H1 (cell line): Measurements from ENCODE around the gene GRK7. TPM values are rescaled to one million over a fixed set of nuclear protein-coding genes. Genes with fewer than 3 reads are reported as not detected.

ENCODE experiments used
- CTCF ChIA-PET: fragments of 300-600 bp; sonication (Branson Sonifier 250); formaldehyde crosslinking; loops from one replicate; lab custom pipeline; 2021; ENCODE audit not compliant: partially characterized antibody; lab: Charles Lee
- POLR2A ChIA-PET: fragments of 300-600 bp; sonication (Branson Sonifier 250); formaldehyde crosslinking; loops from one replicate; lab custom pipeline; 2021; ENCODE audit warnings: inconsistent platforms; ENCODE audit not compliant: partially characterized antibody; lab: Charles Lee
- DNase-seq, 2 experiments: peaks; one replicate each; pipeline versions ENCODE4 v3.0.0 to v3.0.0-alpha.2; 2010 to 2022; ENCODE audit warnings: low spot score in 2 of 2, low read depth in 1 of 2, mixed read lengths in 1 of 2
- FAIRE-seq: peaks from 2 replicates; lab custom pipeline; 2011; peaks lifted over from hg19 to GRCh38; lab: Jason Lieb, UNC
- H2AFZ ChIP-seq: 2 replicates; pipeline ENCODE4 v1.8.1; 2012; ENCODE audit warnings: low read length, inconsistent platforms
- H2AK5ac ChIP-seq: 2 replicates; pipeline ENCODE4 v1.6.1; 2013; ENCODE audit warnings: low read depth, low read length
- H2BK120ac ChIP-seq: replicated peaks from 2 replicates; pipeline ENCODE3; 2013; ENCODE audit warnings: low read depth, low read length, inconsistent platforms
- H2BK12ac ChIP-seq: 2 replicates; pipeline ENCODE4 v1.6.1; 2013; ENCODE audit warnings: low read depth, low read length
- H2BK15ac ChIP-seq: 2 replicates; pipeline ENCODE4 v1.6.1; 2013; ENCODE audit warnings: low read length
- H2BK20ac ChIP-seq: 2 replicates; pipeline ENCODE4 v1.6.1; 2013; ENCODE audit warnings: low read length
- H2BK5ac ChIP-seq: 2 replicates; pipeline ENCODE4 v1.6.1; 2013; ENCODE audit warnings: low read depth, low read length
- H3K14ac ChIP-seq: 2 replicates; pipeline ENCODE4 v1.6.1; 2013; ENCODE audit warnings: inconsistent platforms; ENCODE audit not compliant: insufficient read length
- H3K18ac ChIP-seq: 2 replicates; pipeline ENCODE4 v1.6.1; 2013; ENCODE audit warnings: low read length; ENCODE audit errors: extremely low read depth
- H3K23ac ChIP-seq: 2 replicates; pipeline ENCODE4 v1.6.1; 2013; ENCODE audit warnings: inconsistent platforms; ENCODE audit not compliant: insufficient read length
- H3K23me2 ChIP-seq: 2 replicates; pipeline ENCODE4 v1.6.1; 2013; ENCODE audit warnings: low read depth, low read length
- H3K27ac ChIP-seq: 2 replicates; pipeline ENCODE4 v1.6.1; 2011; ENCODE audit warnings: low read depth, low read length, inconsistent platforms
- H3K27me3 ChIP-seq, 4 experiments: replicated peaks in 1 of 4; 1 replicate in 1 of 4; 2 replicates in 3 of 4; pipeline versions ENCODE4 v1.6.1 to v1.8.1; 2011 to 2013; ENCODE audit warnings: low read length in 3 of 4, mild to moderate bottlenecking in 3 of 4, inconsistent platforms in 2 of 4, mixed read lengths in 2 of 4, moderate library complexity in 1 of 4; ENCODE audit not compliant: control insufficient read depth in 3 of 4, insufficient read depth in 3 of 4; ENCODE audit errors: extremely low read depth in 1 of 4
- H3K36me3 ChIP-seq, 4 experiments: 2 replicates each; pipeline versions ENCODE4 v1.6.1 to v1.8.1; 2011 to 2013; ENCODE audit warnings: mild to moderate bottlenecking in 4 of 4, low read length in 3 of 4, moderate library complexity in 2 of 4, control low read depth in 1 of 4, inconsistent platforms in 1 of 4; ENCODE audit not compliant: insufficient read depth in 4 of 4, control insufficient read depth in 2 of 4
- H3K4ac ChIP-seq: replicated peaks from 2 replicates; pipeline ENCODE3; 2013; ENCODE audit warnings: low read length, low read depth, mixed read lengths, inconsistent platforms; ENCODE audit not compliant: insufficient read length
- H3K4me1 ChIP-seq, 4 experiments: replicated peaks in 1 of 4; 1 replicate in 1 of 4; 2 replicates in 3 of 4; pipeline versions ENCODE4 v1.6.1 to v1.8.1; 2011 to 2013; ENCODE audit warnings: low read length in 3 of 4, inconsistent platforms in 2 of 4, mixed read lengths in 1 of 4; ENCODE audit not compliant: insufficient read depth in 4 of 4, control insufficient read depth in 3 of 4
- H3K4me2 ChIP-seq, 2 experiments: 2 replicates each; pipeline versions ENCODE4 v1.6.1 to v1.8.1; 2011 to 2013; ENCODE audit warnings: low read depth in 2 of 2, low read length in 2 of 2, control low read depth in 1 of 2, inconsistent platforms in 1 of 2, mild to moderate bottlenecking in 1 of 2; ENCODE audit not compliant: insufficient read depth in 1 of 2
- H3K4me3 ChIP-seq, 4 experiments: fragments of 200-600, 300-600 bp in 1 of 4; sonication (generic), shearing (Covaris generic), sonication (Bioruptor Twin) in 1 of 4; 2 replicates each; pipeline versions ENCODE4 v1.5.1 to v1.8.1; 2011 to 2016; ENCODE audit warnings: low read length in 4 of 4, low read depth in 3 of 4, control low read depth in 2 of 4, inconsistent platforms in 2 of 4, mild to moderate bottlenecking in 2 of 4, mixed read lengths in 1 of 4, moderate library complexity in 1 of 4; ENCODE audit not compliant: insufficient read depth in 2 of 4; ENCODE audit errors: extremely low read depth in 1 of 4
- H3K56ac ChIP-seq: replicated peaks from 2 replicates; pipeline ENCODE3; 2013; ENCODE audit warnings: low read depth, mild to moderate bottlenecking, mixed read lengths, low read length, inconsistent platforms; ENCODE audit not compliant: insufficient read length
- H3K79me1 ChIP-seq: 2 replicates; pipeline ENCODE4 v1.6.1; 2013; ENCODE audit warnings: low read depth, low read length, control low read depth
- H3K79me2 ChIP-seq, 2 experiments: 2 replicates each; pipeline versions ENCODE4 v1.6.1 to v1.8.1; 2012 to 2013; ENCODE audit warnings: low read length in 2 of 2, mild to moderate bottlenecking in 2 of 2, inconsistent platforms in 1 of 2; ENCODE audit not compliant: insufficient read depth in 2 of 2, control insufficient read depth in 1 of 2
- H3K9ac ChIP-seq, 4 experiments: replicated peaks in 1 of 4; 1 replicate in 1 of 4; 2 replicates in 3 of 4; pipeline versions ENCODE4 v1.6.1 to v1.8.1; 2011 to 2013; ENCODE audit warnings: low read depth in 3 of 4, low read length in 3 of 4, control low read depth in 2 of 4, mild to moderate bottlenecking in 2 of 4, moderate library complexity in 2 of 4, inconsistent platforms in 1 of 4; ENCODE audit errors: extremely low read depth in 1 of 4
- H3K9me3 ChIP-seq, 2 experiments: 2 replicates each; pipeline versions ENCODE4 v1.6.1 to v1.8.1; 2012 to 2013; ENCODE audit warnings: mild to moderate bottlenecking in 2 of 2, moderate library complexity in 2 of 2, control low read depth in 1 of 2, inconsistent platforms in 1 of 2, low read depth in 1 of 2, low read length in 1 of 2, mixed read lengths in 1 of 2; ENCODE audit not compliant: insufficient read depth in 2 of 2
- H4K20me1 ChIP-seq, 2 experiments: replicated peaks in 1 of 2; 2 replicates each; pipeline versions ENCODE3 to v1.8.1; 2011 to 2013; ENCODE audit warnings: inconsistent platforms in 2 of 2, low read length in 2 of 2, mild to moderate bottlenecking in 1 of 2; ENCODE audit not compliant: insufficient read depth in 2 of 2, control insufficient read depth in 1 of 2
- H4K5ac ChIP-seq: 2 replicates; pipeline ENCODE4 v1.6.1; 2013; ENCODE audit warnings: low read length, low read depth, mixed read lengths, inconsistent platforms; ENCODE audit not compliant: insufficient read length
- H4K8ac ChIP-seq: 2 replicates; pipeline ENCODE4 v1.8.0; 2013; ENCODE audit warnings: mild to moderate bottlenecking, moderate library complexity, low read length, inconsistent platforms; ENCODE audit not compliant: insufficient read depth; ENCODE audit errors: extremely low read depth
- H4K91ac ChIP-seq: replicated peaks from 2 replicates; pipeline ENCODE3; 2013; ENCODE audit warnings: low read length, mixed read lengths, inconsistent platforms; ENCODE audit not compliant: insufficient read length
- RXRA ChIP-seq: IDR thresholded peaks from 2 replicates; pipeline ENCODE4 v1.6.1; 2011; ENCODE audit warnings: low read depth, mild to moderate bottlenecking, low read length, moderate library complexity; ENCODE audit not compliant: insufficient read depth
- SP2 ChIP-seq: IDR thresholded peaks from 2 replicates; pipeline ENCODE4 v1.6.1; 2012; ENCODE audit warnings: mild to moderate bottlenecking, low read length, inconsistent platforms
- whole genome bisulfite sequencing, 2 experiments: shearing (Covaris generic) in 1 of 2; methylation state at CpG; one replicate each; pipeline versions ENCODE4 v1.1.6 to v1.1.7; 2013 to 2015; ENCODE audit warnings: low lambda C conversion rate in 2 of 2, mixed read lengths in 2 of 2, inconsistent platforms in 1 of 2, low coverage in 1 of 2, missing lambda C conversion rate in 1 of 2; ENCODE audit not compliant: insufficient replicate concordance in 2 of 2, insufficient coverage in 1 of 2, insufficient read length in 1 of 2; ENCODE audit errors: extremely low coverage in 1 of 2, missing lambda C conversion rate in 1 of 2; 5-methylcytosine and 5-hydroxymethylcytosine counted together
- polyA plus RNA-seq, 7 experiments: library from polyadenylated mRNA; depleted of rRNA in 3 of 7; stranded (reverse) in 5 of 7; unstranded in 2 of 7; fragments of >200 nt in 5 of 7; fragments of 200-250 nt in 2 of 7; gene quantifications; 1 replicate in 5 of 7; 2 replicates in 1 of 7; 4 replicates in 1 of 7; pipeline versions ENCODE4 v1.2.1 to v1.2.3, GENCODE V29; 2011 to 2013; ENCODE audit warnings: missing spikeins in 2 of 7, mixed read lengths in 2 of 7
- total RNA-seq: library from RNA; stranded (reverse); fragmentation: NEBNext Ultra II Directional; extraction: Animal tissue kit (Norgen Biotek cat#: 25700); gene quantifications from 2 replicates; pipeline ENCODE4 v1.2.1, GENCODE V29; 2021

GRK7 gene
- total and polyA plus RNA-seq, 2 of the 8 experiments (the other 6 are each of a cell fraction or from before 2014, with no cell fraction given) = not detected

DNA sequence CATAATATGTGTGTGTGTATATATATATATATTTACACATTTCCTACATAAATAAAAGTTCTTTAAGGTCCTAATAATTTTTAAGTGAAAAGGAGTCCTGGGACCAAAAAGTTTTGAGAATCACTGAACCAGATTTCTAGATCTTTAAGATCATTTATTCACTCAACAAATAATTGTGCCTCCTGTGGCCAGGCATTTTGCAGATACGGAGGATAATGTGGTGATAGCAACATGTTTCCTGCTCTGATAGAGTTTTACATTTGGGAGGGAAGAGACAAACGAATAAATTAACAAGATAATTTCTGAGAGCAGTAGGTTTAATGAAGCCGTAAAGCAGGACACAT lies 25.6 kb upstream of the GRK7 start:
- Histone ChIP-seq H3K14ac (no peak overlapping the region), H2BK120ac (no peak overlapping the region), H4K5ac (no peak overlapping the region), H4K91ac (peak overlapping the region; percentile 71), H2BK12ac (no peak overlapping the region), H3K4me2 (peak overlapping the region; percentile 63 to 76), H3K79me1 (no peaks in the 10 kb centered on the region), H2BK20ac (no peak overlapping the region), H3K23ac (no peak overlapping the region), H3K79me2 (peaks cover 3 to 39% of the 10 kb centered on the region in 2 experiments), H3K27ac (no peak overlapping the region), H4K20me1 (peaks cover 2 to 5% of the 10 kb centered on the region in 2 experiments), H3K9ac (peak overlapping the region in 1 of 4 experiments; percentile 48; a peak in 2 of 7 replicates), H4K8ac (no peak overlapping the region), H3K18ac (no peak overlapping the region), H3K27me3 (peaks cover 0 to 2% (median 0%) of the 10 kb centered on the region in 4 experiments; a peak in 1 of 7 replicates), H2BK5ac (peak overlapping the region; percentile 29; the same call in 1 of the 2 replicates), H3K4me1 (peaks cover 0 to 5% (median 0%) of the 10 kb centered on the region in 4 experiments; a peak in 2 of 7 replicates), H3K23me2 (peaks cover 4% of the 10 kb centered on the region), H3K56ac (no peak overlapping the region), H2AK5ac (no peak overlapping the region), H3K9me3 (no peaks in the 10 kb centered on the region), H3K36me3 (peaks cover 0 to 2% (median under 1%) of the 10 kb centered on the region in 4 experiments; a peak in 1 of 8 replicates), H3K4me3 (peak overlapping the region; percentile 24 to 91 (median 33); a peak in 7 of 8 replicates), H2AFZ (peak overlapping the region; percentile 90), H2BK15ac (no peak overlapping the region), H3K4ac (no peak overlapping the region)
- no peak for FAIRE-seq
- DNase-seq = no peak
- WGBS, 2 experiments = 11% methylated on average over 3 of the region's 3 CpGs; no CpG with 5 or more reads in 1 of the 2 experiments
- CTCF ChIA-PET = interaction anchor here (0.9 to 2.8 kb wide), 15 partner anchors 10 to 203 kb away, joined by 3 to 14 read pairs (median 4); partner anchors contain the start of gene ATP1B3
- POLR2A ChIA-PET = interaction anchor here (1.5 to 2.1 kb wide), 3 partner anchors 13 to 140 kb away, joined by 4 to 7 read pairs (median 5); no protein-coding TSS in a partner anchor
- TF ChIP-seq RXRA = no peak
- 0 out of 2 replicates have a peak, but pooled peaks have one; percentile 2 for TF ChIP-seq SP2
